SH-SY5Y (cell line): ENCODE results near the gene TUBGCP2.

Experiments used
- GATA2 ChIP-seq: IDR thresholded peaks from 2 replicates; pipeline ENCODE4 v1.6.1; 2011; ENCODE audit warnings: mild to moderate bottlenecking, low read depth, low read length
- GATA3 ChIP-seq: IDR thresholded peaks from 2 replicates; pipeline ENCODE4 v1.6.1; 2011; ENCODE audit warnings: low read depth, mild to moderate bottlenecking, low read length, moderate library complexity

The TUBGCP2 gene

GRCh38 chr10:133236401-133237240 lies 72.1 kb downstream of the TUBGCP2 start:
- TF ChIP-seq GATA2 (no peak), GATA3 (no peak)

GRCh38 chr10:133235932-133236331 lies 72.7 kb downstream of the TUBGCP2 start:
- TF ChIP-seq GATA3 = no peak
- no peak for TF ChIP-seq GATA2

GRCh38 chr10:133235265-133235855 lies 73.3 kb downstream of the TUBGCP2 start:
- TF ChIP-seq GATA3 (no peak), GATA2 (no peak)

DNA sequence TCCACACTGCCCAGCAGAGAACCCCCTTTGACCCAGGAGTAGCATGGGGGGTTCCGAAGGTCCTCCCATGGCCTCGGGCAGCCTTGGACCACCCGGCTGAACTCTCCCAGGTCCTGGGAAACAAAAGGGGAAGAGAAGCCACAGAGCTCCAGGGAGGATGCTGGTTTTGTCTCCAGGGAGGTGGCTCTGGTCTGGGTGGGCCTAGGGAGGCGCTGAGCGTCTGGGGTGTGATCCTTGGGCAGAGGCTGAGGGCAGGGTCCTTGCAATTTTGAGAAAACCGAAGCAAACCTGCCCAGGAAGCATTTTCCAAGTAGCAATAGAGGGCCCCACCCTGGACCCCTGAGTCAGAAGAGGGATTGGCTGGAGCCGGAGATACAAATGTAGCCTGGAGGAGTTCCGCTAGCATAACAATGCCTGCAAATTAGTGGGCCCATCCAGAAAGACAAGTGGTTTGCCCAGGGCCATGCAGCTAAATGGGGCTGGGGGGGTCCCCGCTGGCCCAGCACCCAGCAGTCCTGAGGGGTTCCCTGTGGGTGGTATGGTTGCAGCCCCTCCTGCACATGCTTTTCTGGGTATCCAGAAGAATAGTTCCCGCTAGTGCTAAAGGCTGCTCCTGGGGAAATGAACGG lies 76.6 kb downstream of the TUBGCP2 start:
- no peak for TF ChIP-seq GATA2
- TF ChIP-seq GATA3 = no peak

- no peak for TF ChIP-seq GATA2
- TF ChIP-seq GATA3 = no peak
Measured at GRCh38 chr10:133231244-133231945, 77.3 kb downstream of the TUBGCP2 start.

- no peak for TF ChIP-seq GATA3
- no peak for TF ChIP-seq GATA2
Measured at GRCh38 chr10:133230387-133231195, 78.1 kb downstream of the TUBGCP2 start.

DNA sequence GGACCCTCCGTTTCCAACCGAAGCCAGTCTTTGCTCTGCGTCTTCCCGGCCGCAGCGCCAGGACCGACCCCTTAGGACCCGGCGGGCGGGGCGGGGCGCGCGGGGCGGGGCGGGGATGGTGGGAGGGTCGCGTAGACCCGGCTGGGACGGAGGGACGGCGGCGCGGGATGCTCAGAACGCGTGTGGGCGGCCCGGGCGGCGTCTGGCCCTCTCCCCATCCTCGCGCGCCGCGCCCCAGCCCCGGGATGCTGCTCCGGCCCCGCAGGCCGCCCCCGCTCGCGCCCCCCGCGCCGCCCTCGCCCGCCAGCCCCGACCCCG lies 78.7 kb downstream of the TUBGCP2 start, which contains the start of gene UTF1:
TSS of gene UTF1 (plus strand) at position 174 of the 318 bp plus-strand sequence. CDS start at position 246, 72 bp downstream.
- TF ChIP-seq GATA3 (no peak), GATA2 (no peak)

DNA sequence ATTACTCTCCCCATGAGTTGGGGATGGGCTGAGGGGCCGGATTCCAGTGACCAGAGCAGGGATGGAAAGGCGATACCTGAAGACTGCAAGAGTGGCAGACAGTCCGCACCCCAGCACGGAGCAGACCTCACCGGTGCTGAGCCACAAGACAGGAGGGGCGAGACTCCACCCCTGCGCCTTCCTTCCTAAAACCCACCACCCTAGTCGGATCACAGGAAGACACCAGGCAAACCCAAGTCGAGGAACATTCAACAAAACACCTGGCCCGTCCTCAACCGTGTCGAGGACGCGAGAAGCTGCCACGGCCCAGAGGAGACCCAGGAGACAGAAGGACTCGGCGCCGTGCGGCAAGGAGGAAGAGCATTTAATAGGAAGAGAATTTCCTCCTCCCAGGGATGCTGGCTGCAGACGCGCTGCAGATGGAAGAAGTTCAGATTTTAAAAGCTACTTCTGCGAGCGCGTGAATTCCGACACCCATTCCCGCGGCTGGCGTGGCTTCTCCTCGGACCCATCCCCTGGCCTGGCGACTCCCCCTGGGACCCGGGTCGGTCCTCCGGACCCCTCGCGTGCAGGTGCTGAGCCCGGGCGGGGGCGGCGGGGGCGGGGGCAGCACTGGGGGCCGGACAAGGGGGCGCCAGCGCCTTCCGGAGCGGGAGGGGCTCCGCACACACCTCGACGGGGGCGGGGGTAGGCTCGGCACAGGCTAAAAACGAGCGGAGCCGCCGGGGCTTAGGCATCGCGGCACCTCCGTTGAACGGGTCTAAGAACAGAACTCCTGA lies 79.2 kb downstream of the TUBGCP2 start:
- TF ChIP-seq GATA2 = no peak
- no peak for TF ChIP-seq GATA3
